Measurements from ENCODE around the gene FAM181A.
A peak's percentile ranks its signal among the peaks of the same experiment; 100 is the strongest.

The FAM181A gene

GRCh38 chr14:93947282-93947681 lies 20.1 kb downstream of the FAM181A start:
- TF ChIP-seq CTCF (IDR thresholded peaks at IDR 0.05; ENCODE audit: low read depth, low read length): no peak
- DNase-seq (ENCODE audit: low read depth in 2 of 2): no peak
- no peak overlapping the region for H3K4me3 ChIP-seq (replicated peaks in 1 of 2; ENCODE audit: low read depth in 2 of 2, low read length in 2 of 2)

- DNase-seq (ENCODE audit: low read depth in 2 of 2): no peak
- H3K4me3 ChIP-seq (replicated peaks in 1 of 2; ENCODE audit: low read depth in 2 of 2, low read length in 2 of 2): no peak overlapping the region
- no peak for TF ChIP-seq CTCF (IDR thresholded peaks at IDR 0.05; ENCODE audit: low read depth, low read length)
Observed at GRCh38 chr14:93949511-93950075, 22.4 kb downstream of the FAM181A start.

- H3K4me3 ChIP-seq (replicated peaks in 1 of 2; ENCODE audit: low read depth in 2 of 2, low read length in 2 of 2): no peak overlapping the region
- no peak for TF ChIP-seq CTCF (IDR thresholded peaks at IDR 0.05; ENCODE audit: low read depth, low read length)
- peak in 1 of 2 donors; percentile 11 for DNase-seq (ENCODE audit: low read depth in 2 of 2)
Observed at GRCh38 chr14:93950948-93951634, 23.9 kb downstream of the FAM181A start.

GRCh38 chr14:93951635-93952540 lies 24.7 kb downstream of the FAM181A start:
- TF ChIP-seq CTCF (IDR thresholded peaks at IDR 0.05; ENCODE audit: low read depth, low read length): no peak
- no peak for DNase-seq (ENCODE audit: low read depth in 2 of 2)
- H3K4me3 ChIP-seq (replicated peaks in 1 of 2; ENCODE audit: low read depth in 2 of 2, low read length in 2 of 2): no peak overlapping the region

- H3K4me3 ChIP-seq (replicated peaks in 1 of 2; ENCODE audit: low read depth in 2 of 2, low read length in 2 of 2): no peak overlapping the region
- DNase-seq (ENCODE audit: low read depth in 2 of 2): no peak
- no peak for TF ChIP-seq CTCF (IDR thresholded peaks at IDR 0.05; ENCODE audit: low read depth, low read length)
Observed at GRCh38 chr14:93952829-93953228, 25.7 kb downstream of the FAM181A start.

- TF ChIP-seq CTCF (IDR thresholded peaks at IDR 0.05; ENCODE audit: low read depth, low read length): no peak
- no peak for DNase-seq (ENCODE audit: low read depth in 2 of 2)
- H3K4me3 ChIP-seq (replicated peaks in 1 of 2; ENCODE audit: low read depth in 2 of 2, low read length in 2 of 2): no peak overlapping the region
Observed at GRCh38 chr14:93953263-93953662, 26.1 kb downstream of the FAM181A start.
